GM18909 (cell line): Measurements from ENCODE around the gene FRYL.

ENCODE experiments used
- ATAC-seq: cut with Tn5 transposase; IDR thresholded peaks from one replicate; pipeline ENCODE4 v1.9.1; 2021; ENCODE audit warnings: mild to moderate bottlenecking; ENCODE audit not compliant: unreplicated experiment, poor library complexity

FRYL gene

DNA sequence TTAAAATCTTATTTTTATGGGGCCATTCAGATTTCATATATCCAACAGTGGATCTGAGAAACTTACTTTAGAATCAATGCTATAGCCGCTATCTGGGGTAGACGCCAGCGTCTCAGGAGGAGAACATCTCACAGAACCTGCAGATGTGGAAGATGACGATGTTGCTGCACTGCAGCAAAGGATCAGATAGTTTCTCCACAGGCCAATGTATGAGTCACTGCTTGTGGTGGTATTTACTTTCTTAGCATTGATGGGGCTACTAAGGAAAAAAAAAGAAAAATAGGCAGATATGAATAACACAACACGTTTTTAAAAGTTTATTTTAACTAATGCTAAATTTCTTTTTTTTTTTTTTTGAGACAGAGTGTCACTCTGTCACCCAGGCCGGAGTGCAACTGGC, 204.1 kb downstream of the FRYL start:
- no peak for ATAC-seq

DNA sequence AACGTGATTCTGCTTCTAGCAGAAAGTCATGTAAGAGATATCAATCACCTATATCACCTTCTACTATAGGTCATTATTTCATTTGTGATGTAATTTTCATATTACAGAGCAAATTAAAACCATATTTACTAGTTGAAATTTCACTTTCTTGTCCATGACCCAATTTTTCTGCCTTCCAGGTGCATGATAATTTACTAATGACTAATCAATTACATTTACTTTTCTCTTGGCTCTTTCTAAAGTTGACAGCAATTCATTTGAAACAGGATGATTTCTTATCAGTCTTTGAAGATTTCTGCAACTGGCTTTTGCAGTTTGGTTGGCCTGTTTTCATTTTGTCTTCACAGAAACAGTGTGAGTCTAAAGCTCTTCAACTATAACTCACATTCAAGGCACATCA, 208.6 kb downstream of the FRYL start:
- no peak for ATAC-seq

DNA sequence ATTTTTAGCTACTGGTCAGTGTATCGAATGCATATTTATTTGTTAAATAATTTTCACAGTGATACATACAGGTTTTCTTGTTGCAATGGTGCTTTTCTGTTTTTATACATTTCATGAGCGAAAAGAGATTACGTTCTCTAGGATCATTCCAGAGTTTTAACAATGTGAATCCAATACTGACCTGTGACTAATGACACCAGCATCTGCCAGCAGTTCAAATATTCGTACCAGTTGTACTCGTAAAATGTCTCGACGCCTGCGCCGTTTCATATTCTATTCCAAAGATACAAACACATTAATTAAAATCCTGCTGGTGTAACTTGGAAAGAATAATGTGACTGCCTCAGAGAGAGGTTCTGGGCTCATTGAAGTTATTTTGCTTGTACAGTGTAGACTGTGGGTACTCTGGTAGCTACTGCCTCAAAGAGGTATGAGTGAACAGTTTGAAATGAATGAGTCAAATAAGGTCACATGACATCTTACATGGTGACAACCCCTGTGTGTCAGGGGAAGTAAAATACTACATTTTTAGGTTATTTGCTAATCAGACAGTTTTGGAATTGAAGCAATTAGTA, 209.3 kb downstream of the FRYL start:
- no peak for ATAC-seq

DNA sequence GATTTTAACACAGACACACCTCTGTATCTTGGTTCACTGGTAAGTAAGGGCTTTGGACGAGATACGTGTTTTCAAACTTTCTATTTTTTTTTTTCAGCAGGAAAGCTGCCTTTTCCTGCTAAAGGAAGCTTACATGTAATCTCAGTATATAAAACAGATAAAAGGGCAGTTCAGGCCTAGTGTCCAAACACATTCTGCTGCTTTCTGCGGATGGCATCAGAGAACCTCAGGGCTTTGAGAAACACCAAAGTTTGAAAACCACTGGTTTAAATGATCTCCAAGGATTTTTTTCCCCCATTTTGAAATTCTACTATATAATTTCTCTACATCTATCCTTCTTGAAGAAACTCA, 214.1 kb downstream of the FRYL start:
- no peak for ATAC-seq

DNA sequence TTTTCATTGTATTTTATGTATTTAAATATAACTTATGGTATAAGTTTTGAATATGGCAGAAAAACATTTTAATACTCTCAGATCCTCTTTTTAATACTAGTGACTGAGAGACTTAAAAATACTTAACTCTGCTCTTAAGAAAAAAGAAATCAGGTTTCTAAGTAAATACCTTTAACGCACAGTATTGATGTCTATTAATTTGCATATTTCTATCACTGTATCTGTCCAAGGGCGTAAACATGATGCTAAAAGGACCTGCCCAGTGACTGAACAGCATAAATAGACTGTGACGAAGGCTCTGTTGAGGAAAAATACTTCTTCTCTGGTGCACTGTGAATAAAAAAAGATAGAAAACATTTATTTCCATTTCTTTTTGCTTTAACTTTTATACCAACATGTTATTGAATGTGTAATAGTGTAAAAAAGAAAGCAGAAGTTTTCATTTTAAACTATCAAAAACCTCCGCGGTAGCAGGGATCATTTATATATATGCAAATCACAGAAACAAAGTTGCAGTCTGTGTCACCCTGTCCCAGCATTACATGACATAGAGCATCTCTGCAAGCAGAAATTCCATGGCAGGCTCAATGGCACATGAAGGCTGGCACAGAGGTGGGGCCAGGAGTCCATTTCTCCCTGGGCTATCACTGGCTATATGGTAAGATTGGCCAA, 214.6 kb downstream of the FRYL start:
- ATAC-seq, result no peak

DNA sequence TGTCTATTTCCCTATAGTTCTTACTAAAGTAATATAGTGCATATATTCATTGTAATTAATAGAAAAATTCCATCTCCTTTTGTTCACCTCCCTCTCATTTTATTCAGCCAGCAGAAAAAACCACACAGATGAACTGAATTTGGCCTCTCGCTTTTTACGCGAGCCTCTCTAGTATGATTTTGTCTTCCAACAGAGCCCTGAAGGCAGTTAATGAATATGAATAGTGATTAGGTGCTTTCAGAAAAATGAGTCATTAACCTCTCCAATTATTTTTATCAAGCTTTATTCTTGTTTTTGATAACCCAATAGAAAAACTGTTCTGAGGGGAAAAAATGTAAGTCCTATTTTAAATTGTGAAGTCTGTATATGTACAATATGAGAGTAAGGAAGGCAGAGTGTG, 215.9 kb downstream of the FRYL start:
- no peak for ATAC-seq

DNA sequence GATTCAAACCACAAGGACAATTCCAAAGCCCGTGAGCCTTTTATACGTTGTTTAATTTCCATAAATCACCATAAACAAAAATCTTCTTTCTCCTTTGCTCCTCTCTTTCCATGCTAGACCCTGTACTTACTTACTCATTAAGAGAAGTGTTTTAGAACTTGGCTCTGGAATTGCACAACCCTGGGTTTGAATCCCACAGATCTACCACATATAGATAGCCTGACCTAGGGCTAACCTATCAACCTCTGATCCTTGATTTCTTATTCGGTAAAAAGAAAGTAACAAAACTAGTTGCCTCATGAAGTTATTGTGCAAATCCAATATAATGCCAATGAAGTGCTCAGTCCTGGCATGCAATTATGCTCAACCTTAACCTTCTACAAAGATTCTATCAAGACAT, 221.3 kb downstream of the FRYL start:
- ATAC-seq, result no peak

DNA sequence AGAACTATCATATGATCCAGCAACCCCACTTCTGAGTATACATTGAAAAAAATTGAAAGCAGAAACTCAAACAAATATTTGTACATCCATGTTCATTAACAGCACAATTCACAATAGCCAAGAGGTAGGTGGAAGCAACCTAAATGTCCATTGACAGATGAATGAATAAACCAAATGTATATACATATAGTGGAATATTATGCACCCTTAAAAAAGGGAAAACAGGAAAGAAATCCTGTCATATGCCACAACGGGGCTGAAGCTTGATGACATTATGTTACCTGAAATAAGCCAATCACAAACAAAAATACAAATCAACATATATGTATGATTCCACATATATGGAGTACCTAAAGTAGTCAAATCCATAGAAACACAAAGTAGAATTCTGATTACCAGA, 222.1 kb downstream of the FRYL start:
- no peak for ATAC-seq

DNA sequence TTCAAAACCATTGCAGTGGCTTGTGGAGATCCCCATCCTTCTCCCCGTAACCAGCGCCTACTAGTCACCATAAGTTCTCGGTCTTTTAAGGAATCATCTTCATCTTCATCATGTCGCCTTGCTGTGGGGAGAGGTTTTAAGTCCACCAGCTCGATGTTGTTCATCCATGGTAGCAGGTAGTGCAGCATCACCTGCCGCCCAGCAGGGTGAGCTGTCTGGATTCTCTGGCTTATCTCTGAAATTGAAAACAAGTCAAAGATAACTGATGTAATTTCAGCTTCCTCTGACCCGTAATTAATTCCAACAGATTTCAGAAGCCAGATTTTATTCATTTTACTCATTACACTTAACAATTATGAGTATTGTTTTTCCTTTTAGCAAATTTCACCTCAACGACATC, 222.6 kb downstream of the FRYL start:
- no peak for ATAC-seq

DNA sequence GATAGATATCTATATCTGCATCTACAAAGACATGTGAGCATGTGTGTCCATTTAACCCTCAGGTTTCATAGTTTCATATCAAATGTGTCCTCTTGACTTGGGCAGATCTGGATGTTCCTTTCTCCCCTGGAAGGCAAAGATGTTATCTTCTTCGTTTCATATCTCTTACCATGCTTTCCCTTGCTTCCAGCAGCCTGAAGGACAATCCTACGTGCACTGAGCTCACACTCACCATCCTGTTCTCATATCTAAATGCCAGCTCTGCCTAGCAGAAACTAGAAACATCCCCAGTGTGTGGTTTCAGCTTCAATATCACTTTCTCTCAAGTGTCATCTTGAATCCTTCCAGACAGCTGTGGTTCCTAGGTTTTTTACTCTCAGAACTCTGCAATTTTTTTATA, 223.8 kb downstream of the FRYL start:
- no peak for ATAC-seq

DNA sequence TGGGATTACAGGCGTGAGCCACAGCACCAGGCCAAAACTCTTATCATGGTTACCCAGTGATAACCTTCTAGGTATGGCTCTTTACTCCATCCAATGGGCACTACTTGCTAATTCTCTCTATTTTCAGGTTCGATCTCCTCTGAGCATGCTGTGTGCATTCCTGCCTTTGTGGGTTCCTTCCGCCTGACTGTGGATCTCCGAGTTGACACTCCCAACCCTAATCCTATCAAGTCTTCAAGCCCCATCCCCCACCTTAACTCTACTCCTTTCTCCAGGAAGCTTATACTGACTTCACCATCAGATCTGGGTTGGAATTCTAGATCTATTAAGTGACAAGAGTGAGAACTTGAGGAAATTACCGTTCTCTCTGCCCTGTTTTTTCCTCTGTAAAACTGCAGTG, 225.5 kb downstream of the FRYL start:
- ATAC-seq, result no peak

DNA sequence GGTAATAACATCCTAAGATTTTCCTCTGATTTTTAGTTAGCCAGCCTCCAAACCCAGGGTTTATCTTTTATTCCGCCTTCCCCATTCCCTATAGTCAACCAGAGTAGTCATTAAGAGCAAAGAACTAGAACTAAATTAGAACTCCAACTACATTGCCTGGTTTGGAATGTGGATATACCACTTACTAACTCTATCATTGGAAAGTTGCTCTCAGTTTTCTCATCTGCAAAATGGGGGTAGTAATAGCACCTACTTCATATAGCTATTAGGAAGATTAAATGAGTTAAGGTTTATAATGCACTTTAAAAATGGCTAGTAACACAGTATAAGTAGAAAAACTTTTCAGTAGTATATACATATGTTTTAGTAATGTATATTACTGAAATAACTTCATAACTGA, 226.4 kb downstream of the FRYL start:
- ATAC-seq, result no peak

DNA sequence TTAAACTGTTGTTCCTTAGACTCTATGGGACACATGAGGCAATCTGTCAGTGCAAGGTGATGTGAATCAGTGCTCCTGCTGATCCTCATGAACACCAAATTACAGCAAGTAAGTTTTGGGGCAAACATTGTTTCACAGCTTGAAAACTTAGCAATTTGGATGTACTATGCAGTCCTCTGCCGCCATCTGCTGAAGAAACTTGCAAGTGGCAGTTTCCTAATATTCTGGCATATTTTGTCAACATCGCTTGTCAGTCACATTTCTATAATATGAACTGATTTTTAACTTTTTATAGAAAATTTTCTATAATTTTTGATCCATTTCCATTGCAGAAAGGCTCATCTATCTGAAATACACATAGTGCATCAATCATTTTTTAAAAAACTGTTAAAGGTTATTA, 233.7 kb downstream of the FRYL start:
- ATAC-seq, result no peak

DNA sequence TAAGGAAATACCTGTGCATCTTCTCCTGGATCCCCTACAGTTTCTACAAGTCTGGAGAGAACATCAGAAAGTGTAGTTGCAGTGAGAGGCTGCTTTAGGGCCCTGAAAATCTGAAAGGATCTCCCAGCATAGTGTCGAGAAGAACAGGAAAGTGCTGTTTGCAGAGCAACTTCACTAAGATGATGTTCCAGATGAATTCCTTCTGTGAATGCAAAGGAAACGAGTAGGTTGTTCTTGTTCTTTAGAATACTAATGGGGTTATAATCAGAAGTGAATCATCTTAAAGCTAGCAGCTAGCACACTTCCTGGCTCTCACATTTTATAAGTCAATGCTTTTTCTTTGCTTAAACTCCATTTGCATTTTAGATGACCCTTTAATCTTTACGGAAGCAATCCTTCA, 236.3 kb downstream of the FRYL start:
- no peak for ATAC-seq

DNA sequence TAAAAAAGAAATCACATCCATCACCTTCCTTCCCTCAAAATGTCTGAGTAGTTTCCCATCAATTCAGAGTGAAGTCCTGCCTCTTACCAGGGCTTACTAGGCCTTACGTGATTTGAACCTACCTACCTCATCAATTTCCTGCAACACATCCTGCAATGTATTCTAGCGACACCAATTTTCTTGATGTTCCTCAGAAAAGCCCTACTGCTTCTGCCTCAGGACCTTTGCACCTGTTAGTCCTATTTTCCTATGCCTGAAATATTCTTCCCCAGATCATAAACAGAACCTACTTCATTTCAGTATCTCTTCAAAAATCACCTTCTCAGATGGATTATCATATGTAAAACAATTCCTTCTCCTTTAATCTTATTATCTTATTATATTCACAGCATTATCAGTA, 237.2 kb downstream of the FRYL start:
- no peak for ATAC-seq

DNA sequence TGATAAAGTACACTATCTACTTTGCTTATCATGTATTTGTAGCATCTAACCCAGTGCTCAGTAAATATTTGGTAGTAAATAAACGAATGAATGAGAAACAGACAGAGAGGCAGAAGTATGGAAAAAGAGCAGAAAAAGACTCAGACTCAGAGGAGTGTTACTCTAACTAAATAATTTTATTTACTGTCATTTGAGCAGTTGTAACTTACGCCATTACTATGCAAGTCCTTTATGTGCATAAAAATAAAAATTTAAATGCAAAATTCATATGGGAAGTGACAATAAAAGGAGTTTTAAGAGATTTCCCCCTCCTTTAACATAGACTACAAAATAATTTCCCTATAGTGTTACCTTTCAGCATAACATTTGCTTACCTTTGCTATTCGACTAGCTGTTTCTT, 240.5 kb downstream of the FRYL start:
- ATAC-seq, result no peak

DNA sequence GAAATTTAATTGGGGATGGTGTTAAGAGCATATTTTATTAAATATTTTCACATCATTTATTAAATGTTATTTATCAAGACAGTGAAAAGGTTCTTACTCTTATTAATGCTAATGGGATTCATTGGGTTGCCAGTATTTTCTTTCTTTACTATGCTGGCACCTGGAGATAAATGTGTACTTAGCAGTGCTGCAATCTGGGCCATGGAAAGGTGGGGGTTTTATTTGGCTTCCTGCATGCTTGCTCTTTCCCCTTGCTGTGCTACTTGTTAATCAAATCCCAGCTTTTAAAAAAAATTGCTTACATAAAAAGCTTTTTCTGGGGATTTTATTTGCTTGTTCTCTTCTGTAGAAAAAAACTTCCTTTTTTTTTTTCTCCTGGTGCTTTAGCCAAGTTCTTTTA, 241.7 kb downstream of the FRYL start:
- no peak for ATAC-seq

DNA sequence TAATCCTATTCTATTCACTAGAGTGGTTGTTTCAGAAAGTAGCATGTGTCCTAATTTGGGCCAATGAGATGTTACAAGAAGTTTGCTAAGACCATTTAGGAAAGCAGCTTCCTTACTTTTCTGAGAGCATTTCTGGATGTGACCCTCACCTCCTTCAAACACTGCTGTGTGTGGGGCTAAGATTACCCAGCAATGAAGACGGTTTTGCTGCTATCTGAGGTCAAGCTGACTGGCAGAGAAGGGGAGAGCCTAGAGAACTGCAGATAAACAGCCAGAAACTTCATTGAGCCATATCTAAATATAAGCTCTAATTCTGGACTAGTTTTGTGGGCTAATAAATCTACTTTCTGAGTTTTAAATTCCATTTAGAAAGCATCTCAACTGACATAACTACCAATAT, 253.7 kb downstream of the FRYL start:
- ATAC-seq, result no peak

DNA sequence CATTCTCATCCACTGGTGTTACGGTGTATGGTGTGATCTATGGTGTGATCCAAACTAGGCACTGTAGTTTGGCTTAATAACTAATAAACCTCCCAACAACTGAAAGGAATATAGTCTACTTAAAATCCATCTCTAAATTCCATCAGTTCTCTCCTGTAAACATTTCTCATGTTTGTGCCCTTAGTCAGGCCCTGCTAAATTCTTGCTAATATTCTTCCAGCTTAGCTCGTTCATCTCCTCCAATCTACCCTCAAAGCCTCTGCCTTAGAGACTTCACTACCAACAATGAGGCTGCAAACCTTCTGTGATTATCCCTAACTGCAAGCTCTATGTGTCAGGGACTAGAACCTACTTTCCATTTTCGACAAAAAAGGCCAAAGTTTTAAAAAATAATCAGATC, 261.9 kb downstream of the FRYL start:
- no peak for ATAC-seq

DNA sequence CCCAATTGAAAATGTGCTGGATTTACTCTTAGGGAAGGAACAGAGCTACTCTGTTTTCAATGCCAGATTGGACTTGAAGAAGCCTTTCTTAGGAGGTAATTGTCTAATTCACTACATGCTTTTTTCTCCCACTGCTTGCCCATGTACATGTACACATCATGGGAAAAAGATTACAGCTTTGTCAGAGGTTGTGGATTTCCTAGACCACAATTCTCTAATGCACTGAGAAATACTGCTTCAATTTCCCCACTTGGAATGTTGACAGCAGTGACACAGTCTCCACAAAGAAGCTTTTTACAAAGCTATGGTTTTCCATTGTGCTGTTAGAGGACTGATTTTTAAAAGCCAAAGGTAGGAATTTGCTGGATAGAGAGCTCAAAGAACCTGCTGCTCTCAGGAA, 270.5 kb downstream of the FRYL start:
- no peak for ATAC-seq

DNA sequence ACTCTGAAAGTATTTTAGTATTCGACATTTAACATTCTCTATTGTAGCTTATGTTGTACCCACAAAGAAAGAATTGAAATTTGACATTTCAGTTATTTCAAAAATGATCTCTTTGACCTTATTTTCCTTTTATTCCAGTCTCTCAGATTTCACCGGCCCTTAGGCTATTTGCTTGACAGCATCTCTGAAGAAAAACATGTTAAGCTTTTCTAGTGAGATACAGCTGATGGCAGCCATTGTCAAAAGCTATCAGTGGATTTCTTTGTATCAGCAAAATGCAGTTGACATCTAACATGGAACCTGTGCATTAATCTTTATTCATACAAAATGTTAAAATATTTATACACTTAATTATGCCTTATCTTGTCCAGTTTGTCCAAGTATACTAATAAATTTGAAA, 273.4 kb downstream of the FRYL start:
- ATAC-seq, result no peak

DNA sequence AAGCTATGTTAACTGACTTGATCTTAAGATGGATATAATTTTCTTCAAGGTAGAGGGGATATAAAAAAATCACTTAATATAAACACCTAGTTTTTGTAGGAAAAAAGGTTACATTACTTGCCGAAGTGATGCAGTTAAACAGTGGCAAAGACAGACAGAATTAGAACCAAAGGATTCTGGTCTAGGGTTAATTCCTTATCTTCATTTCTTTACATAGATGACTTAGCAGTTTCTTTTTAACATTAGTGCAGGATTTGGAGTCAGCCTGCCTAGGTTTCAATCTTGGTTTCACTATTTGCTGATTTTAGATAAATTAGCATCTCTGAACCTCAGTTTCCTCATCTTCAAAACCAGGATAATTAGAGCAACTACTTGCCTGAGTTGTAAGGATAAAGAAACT, 275.7 kb downstream of the FRYL start:
- ATAC-seq, result no peak

DNA sequence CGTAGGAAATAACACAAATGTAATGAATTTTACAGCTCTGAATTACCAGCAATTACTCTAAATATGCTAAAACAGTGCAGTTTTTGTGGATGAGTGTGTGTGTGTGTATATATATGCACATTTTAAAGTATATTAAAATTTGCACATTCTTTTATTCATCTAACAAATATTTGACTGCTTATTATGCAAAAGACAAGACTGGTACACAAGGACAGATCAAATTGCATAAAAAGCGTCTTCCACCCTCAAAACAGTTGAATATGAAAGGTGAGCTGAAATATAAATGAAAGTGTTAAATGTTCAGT, 276.1 kb downstream of the FRYL start:
- no peak for ATAC-seq
